ENCODE data around the gene NECTIN1. TPM values are rescaled to one million over a fixed set of nuclear protein-coding genes. Genes with fewer than 3 reads are reported as not detected.

The NECTIN1 gene
- total and polyA plus RNA-seq, 2 of the 4 experiments (the other 2 are of a cell fraction): 2.3 to 4.2 TPM

GRCh38 chr11:119752345-119752871 is 23.4 kb upstream of the NECTIN1 start:
- Histone ChIP-seq H4K8ac (ENCODE audit: low read depth in 2 of 2, low read length in 2 of 2) (no peak overlapping the region), H2BK20ac (ENCODE audit: low read depth, low read length) (no peak overlapping the region), H2BK5ac (ENCODE audit: low read depth, low read length, poor library complexity, severe bottlenecking) (no peak overlapping the region), H3K27me3 (ENCODE audit: control insufficient read depth, insufficient read depth, low read length) (peaks cover 39% of the 10 kb centered on the region), H3K14ac (replicated peaks; ENCODE audit: low read depth, low read length) (no peak overlapping the region), H2AFZ (replicated peaks; ENCODE audit: low read length, poor library complexity) (no peak overlapping the region), H4K5ac (ENCODE audit: low read depth, low read length) (no peak overlapping the region), H3K18ac (ENCODE audit: low read depth, low read length) (no peak overlapping the region), H3K9me3 (ENCODE audit: control insufficient read depth, insufficient read depth, low read length) (no peaks in the 10 kb centered on the region), H3K4me2 (ENCODE audit: low read depth, low read length) (no peak overlapping the region), H3K27ac (ENCODE audit: insufficient read depth, low read length) (no peak overlapping the region), H2BK120ac (ENCODE audit: low read depth, low read length) (no peak overlapping the region), H3K79me1 (ENCODE audit: low read depth in 1 of 2, low read length in 2 of 2) (no peaks in the 10 kb centered on the region), H3K9ac (ENCODE audit: low read depth, low read length) (no peak overlapping the region), H3K9me1 (ENCODE audit: insufficient read depth, low read length) (no peaks in the 10 kb centered on the region), H2AK9ac (replicated peaks; ENCODE audit: low read depth, low read length, poor library complexity) (no peak overlapping the region), H3K4me1 (ENCODE audit: control insufficient read depth, insufficient read depth, low read length) (no peaks in the 10 kb centered on the region), H2BK15ac (ENCODE audit: low read depth, low read length) (no peak overlapping the region), H3K4me3 (ENCODE audit: insufficient read depth, low read depth, low read length) (no peak overlapping the region), H4K20me1 (ENCODE audit: insufficient read depth, low read length) (no peaks in the 10 kb centered on the region), H2AK5ac (ENCODE audit: low read depth, low read length) (no peak overlapping the region), H3K36me3 (ENCODE audit: control insufficient read depth, insufficient read depth, low read length) (no peaks in the 10 kb centered on the region), H3K56ac (ENCODE audit: extremely low read depth, insufficient read depth, low read length) (no peak overlapping the region), H3K4ac (ENCODE audit: low read depth, low read length) (no peak overlapping the region), H3K23ac (ENCODE audit: low read depth, low read length) (no peak overlapping the region), H4K91ac (ENCODE audit: insufficient read depth, low read depth, low read length) (no peak overlapping the region)
- no TSS peak for BruUV-seq (replicated peaks)
- intact Hi-C loops (cut with micrococcal nuclease): no loop called here
- dilution Hi-C loops (cut with HindIII; ENCODE audit: low sequenced_read_pairs, unreplicated experiment): no loop called here
- DNase-seq: no peak
- no peak for ATAC-seq (ENCODE audit: low read depth)
- in situ Hi-C loops (cut with MboI; ENCODE audit: low sequenced_read_pairs): no loop called here
- WGBS, 2 experiments (ENCODE audit: extremely low coverage in 2 of 2, insufficient read length in 1 of 2): 40% methylated on average over 2 of the region's 5 CpGs; no CpG with 5 or more reads in 1 of the 2 experiments
- TF ChIP-seq CHD1 (IDR thresholded peaks at IDR 0.05; ENCODE audit: low read depth, low read length) (no peak), BHLHE40 (IDR thresholded peaks at IDR 0.05; ENCODE audit: low read depth, low read length) (no peak), RFX5 (IDR thresholded peaks at IDR 0.05; ENCODE audit: low read depth, low read length) (no peak), MXI1 (IDR thresholded peaks at IDR 0.05; ENCODE audit: borderline replicate concordance, low read depth, low read length) (no peak), POLR2A (IDR thresholded peaks at IDR 0.05; ENCODE audit: low read depth, low read length) (no peak), MAZ (IDR thresholded peaks at IDR 0.05; ENCODE audit: borderline replicate concordance, low read depth, low read length) (no peak), CTCF (conservative IDR thresholded peaks at IDR 0.05; ENCODE audit: low read depth, low read length) (no peak), CEBPB (IDR thresholded peaks at IDR 0.05; ENCODE audit: low read depth, low read length) (no peak), RCOR1 (IDR thresholded peaks at IDR 0.05; ENCODE audit: insufficient replicate concordance, low read length) (no peak), FOS (IDR thresholded peaks at IDR 0.05; ENCODE audit: low read depth, low read length) (no peak), SMC3 (IDR thresholded peaks at IDR 0.05; ENCODE audit: low read depth, low read length) (no peak), MAFK (IDR thresholded peaks at IDR 0.05; ENCODE audit: low read depth, low read length) (no peak), RAD21 (IDR thresholded peaks at IDR 0.05; ENCODE audit: low read length) (no peak), NFE2L2 (IDR thresholded peaks at IDR 0.05; ENCODE audit: low read depth, low read length) (no peak)
- TF ChIP-seq, protein P1, sequence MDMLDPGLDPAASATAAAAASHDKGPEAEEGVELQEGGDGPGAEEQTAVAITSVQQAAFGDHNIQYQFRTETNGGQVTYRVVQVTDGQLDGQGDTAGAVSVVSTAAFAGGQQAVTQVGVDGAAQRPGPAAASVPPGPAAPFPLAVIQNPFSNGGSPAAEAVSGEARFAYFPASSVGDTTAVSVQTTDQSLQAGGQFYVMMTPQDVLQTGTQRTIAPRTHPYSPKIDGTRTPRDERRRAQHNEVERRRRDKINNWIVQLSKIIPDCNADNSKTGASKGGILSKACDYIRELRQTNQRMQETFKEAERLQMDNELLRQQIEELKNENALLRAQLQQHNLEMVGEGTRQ (IDR thresholded peaks at IDR 0.05; ENCODE audit: low read depth, low read length): no peak
- TF ChIP-seq, protein P2, sequence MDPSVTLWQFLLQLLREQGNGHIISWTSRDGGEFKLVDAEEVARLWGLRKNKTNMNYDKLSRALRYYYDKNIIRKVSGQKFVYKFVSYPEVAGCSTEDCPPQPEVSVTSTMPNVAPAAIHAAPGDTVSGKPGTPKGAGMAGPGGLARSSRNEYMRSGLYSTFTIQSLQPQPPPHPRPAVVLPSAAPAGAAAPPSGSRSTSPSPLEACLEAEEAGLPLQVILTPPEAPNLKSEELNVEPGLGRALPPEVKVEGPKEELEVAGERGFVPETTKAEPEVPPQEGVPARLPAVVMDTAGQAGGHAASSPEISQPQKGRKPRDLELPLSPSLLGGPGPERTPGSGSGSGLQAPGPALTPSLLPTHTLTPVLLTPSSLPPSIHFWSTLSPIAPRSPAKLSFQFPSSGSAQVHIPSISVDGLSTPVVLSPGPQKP (IDR thresholded peaks at IDR 0.05; ENCODE audit: borderline replicate concordance, low read depth, low read length): no peak
- ChIA-PET CTCF (no interaction called here), POLR2A (ENCODE audit: unreplicated experiment) (no interaction called here)

Data from IMR-90 (cell line).